HEK293 (cell line): ENCODE measurements around the gene UBE2G1.

Experiments used
- GLIS2 ChIP-seq: fragments of 450-650 bp; formaldehyde crosslinking; IDR thresholded peaks from 2 replicates; pipeline ENCODE4 v1.5.1; 2016; ENCODE audit warnings: missing biosample characterization, missing genetic modification characterization
- KLF10 ChIP-seq: fragments of 450-650 bp; IDR thresholded peaks from 2 replicates; pipeline ENCODE4 v1.5.1; 2018; ENCODE audit warnings: missing biosample characterization, mild to moderate bottlenecking, missing genetic modification characterization
- PATZ1 ChIP-seq: fragments of 450-650 bp; formaldehyde crosslinking; IDR thresholded peaks from 2 replicates; pipeline ENCODE4 v1.5.1; 2016; ENCODE audit warnings: missing biosample characterization, missing genetic modification characterization
- PRDM1 ChIP-seq: fragments of 450-650 bp; formaldehyde crosslinking; IDR thresholded peaks from 2 replicates; pipeline ENCODE4; 2016; ENCODE audit warnings: missing biosample characterization, missing genetic modification characterization
- PRDM10 ChIP-seq: fragments of 450-650 bp; formaldehyde crosslinking; IDR thresholded peaks from 2 replicates; pipeline ENCODE4 v1.5.1; 2016; ENCODE audit warnings: missing biosample characterization, missing genetic modification characterization
- PRDM6 ChIP-seq: fragments of 450-650 bp; formaldehyde crosslinking; IDR thresholded peaks from 2 replicates; pipeline ENCODE4 v1.5.1; 2017; ENCODE audit warnings: missing biosample characterization, missing genetic modification characterization
- REPIN1 ChIP-seq: fragments of 450-650 bp; formaldehyde crosslinking; IDR thresholded peaks from 2 replicates; pipeline ENCODE4 v1.5.1; 2017; ENCODE audit warnings: missing biosample characterization, missing genetic modification characterization, low read depth
- REST ChIP-seq: fragments of 450-650 bp; formaldehyde crosslinking; IDR thresholded peaks from 2 replicates; pipeline ENCODE4 v1.5.1; 2016; ENCODE audit warnings: missing biosample characterization, missing genetic modification characterization
- SP7 ChIP-seq: fragments of 450-650 bp; formaldehyde crosslinking; IDR thresholded peaks from 2 replicates; pipeline ENCODE4 v1.5.1; 2016; ENCODE audit warnings: missing biosample characterization, missing genetic modification characterization
- ZBTB21 ChIP-seq: fragments of 450-650 bp; formaldehyde crosslinking; IDR thresholded peaks from 2 replicates; pipeline ENCODE4 v1.5.1; 2017; ENCODE audit warnings: missing biosample characterization, missing genetic modification characterization
- ZEB2 ChIP-seq: fragments of 450-650 bp; formaldehyde crosslinking; IDR thresholded peaks from 2 replicates; pipeline ENCODE4 v1.5.1; 2016; ENCODE audit warnings: missing biosample characterization, missing genetic modification characterization
- ZFP37 ChIP-seq: fragments of 450-650 bp; formaldehyde crosslinking; IDR thresholded peaks from 2 replicates; pipeline ENCODE4 v1.5.1; 2016; ENCODE audit warnings: missing biosample characterization, missing genetic modification characterization
- ZFP69B ChIP-seq: fragments of 450-650 bp; formaldehyde crosslinking; IDR thresholded peaks from 2 replicates; pipeline ENCODE4 v1.5.1; 2016; ENCODE audit warnings: missing biosample characterization, missing genetic modification characterization
- ZNF211 ChIP-seq: fragments of 450-650 bp; formaldehyde crosslinking; IDR thresholded peaks from 2 replicates; pipeline ENCODE4 v1.5.1; 2016; ENCODE audit warnings: low read depth, missing biosample characterization, missing genetic modification characterization
- ZNF341 ChIP-seq: fragments of 450-650 bp; formaldehyde crosslinking; IDR thresholded peaks from 2 replicates; pipeline ENCODE4; 2016; ENCODE audit warnings: low read depth, missing biosample characterization, missing genetic modification characterization
- ZNF391 ChIP-seq: fragments of 450-650 bp; formaldehyde crosslinking; IDR thresholded peaks from 2 replicates; pipeline ENCODE4 v1.5.1; 2016; ENCODE audit warnings: low read depth, missing biosample characterization, missing genetic modification characterization, borderline replicate concordance
- ZNF423 ChIP-seq: fragments of 450-650 bp; formaldehyde crosslinking; IDR thresholded peaks from 2 replicates; pipeline ENCODE4 v1.5.1; 2016; ENCODE audit warnings: missing biosample characterization, missing genetic modification characterization
- ZNF530 ChIP-seq: fragments of 450-650 bp; formaldehyde crosslinking; IDR thresholded peaks from 2 replicates; pipeline ENCODE4 v1.5.1; 2016; ENCODE audit warnings: low read depth, missing biosample characterization, missing genetic modification characterization
- ZNF549 ChIP-seq: fragments of 450-650 bp; IDR thresholded peaks from 2 replicates; pipeline ENCODE4 v1.5.1; 2018; ENCODE audit warnings: missing biosample characterization, missing genetic modification characterization, mild to moderate bottlenecking, inconsistent platforms, moderate library complexity
- ZNF555 ChIP-seq: fragments of 450-650 bp; formaldehyde crosslinking; conservative IDR thresholded peaks from 2 replicates; pipeline ENCODE4 v1.5.1; 2017; ENCODE audit warnings: missing biosample characterization, mild to moderate bottlenecking, missing genetic modification characterization, inconsistent platforms
- ZNF580 ChIP-seq: fragments of 450-650 bp; formaldehyde crosslinking; IDR thresholded peaks from 2 replicates; pipeline ENCODE4 v1.5.1; 2016; ENCODE audit warnings: missing biosample characterization, missing genetic modification characterization
- ZNF623 ChIP-seq: fragments of 450-650 bp; formaldehyde crosslinking; IDR thresholded peaks from 2 replicates; pipeline ENCODE4 v1.5.1; 2016; ENCODE audit warnings: missing biosample characterization, missing genetic modification characterization
- ZNF677 ChIP-seq: fragments of 450-650 bp; IDR thresholded peaks from 2 replicates; pipeline ENCODE4 v1.5.0; 2018; ENCODE audit warnings: missing biosample characterization, mild to moderate bottlenecking, missing genetic modification characterization, moderate library complexity
- ZNF692 ChIP-seq: fragments of 450-650 bp; formaldehyde crosslinking; IDR thresholded peaks from 2 replicates; pipeline ENCODE4 v1.5.1; 2016; ENCODE audit warnings: missing biosample characterization, missing genetic modification characterization
- ZNF76 ChIP-seq: fragments of 450-650 bp; formaldehyde crosslinking; IDR thresholded peaks from 2 replicates; pipeline ENCODE4; 2016; ENCODE audit warnings: low read depth, missing biosample characterization, missing genetic modification characterization, borderline replicate concordance
- ZNF837 ChIP-seq: fragments of 450-650 bp; formaldehyde crosslinking; IDR thresholded peaks from 2 replicates; pipeline ENCODE4 v1.5.1; 2016; ENCODE audit warnings: missing biosample characterization, missing genetic modification characterization

UBE2G1 gene

GRCh38 chr17:4263282-4264215 is 102.9 kb downstream of the UBE2G1 start, which contains the start of gene ANKFY1 (continued):
- TF ChIP-seq PATZ1 (tag by site-specific recombination): peak; percentile 78
- no peak for TF ChIP-seq REST (tag by site-specific recombination)
- TF ChIP-seq ZNF692 (tag by site-specific recombination): peak; percentile 53
- TF ChIP-seq ZNF530 (tag by site-specific recombination): no peak
- TF ChIP-seq ZNF623 (tag by site-specific recombination): no peak
- TF ChIP-seq ZNF677: 0 out of 2 replicates have a peak, but pooled peaks have one; percentile 23
- TF ChIP-seq ZNF211 (tag by site-specific recombination): no peak
- TF ChIP-seq ZNF837 (tag by site-specific recombination): no peak
- TF ChIP-seq ZNF391 (tag by site-specific recombination): no peak; the same call in 1 of the 2 replicates
- TF ChIP-seq ZNF423: no peak
- TF ChIP-seq GLIS2 (tag by site-specific recombination): peak; percentile 82
- TF ChIP-seq ZBTB21 (tag by site-specific recombination): no peak
- no peak for TF ChIP-seq ZFP69B
- TF ChIP-seq ZNF76 (tag by site-specific recombination): peak; percentile 81
- no peak for TF ChIP-seq ZNF549 (tag by site-specific recombination)
- peak; percentile 98 for TF ChIP-seq ZNF341 (tag by site-specific recombination)
- no peak for TF ChIP-seq PRDM6 (tag by site-specific recombination)
- peak; percentile 80 for TF ChIP-seq KLF10 (tag by site-specific recombination)
- TF ChIP-seq ZFP37 (tag by site-specific recombination): no peak
- TF ChIP-seq PRDM10 (tag by site-specific recombination): peak; percentile 97
- no peak for TF ChIP-seq ZNF555 (tag by site-specific recombination)
- peak; percentile 96 for TF ChIP-seq PRDM1 (tag by site-specific recombination)
- TF ChIP-seq REPIN1 (tag by site-specific recombination): no peak
- peak; percentile 40; the same call in 1 of the 2 replicates for TF ChIP-seq ZEB2 (tag by site-specific recombination)
- TF ChIP-seq ZNF580 (tag by site-specific recombination): peak; percentile 95
- peak; percentile 79 for TF ChIP-seq SP7 (tag by site-specific recombination)
